NCI-H2227 (cell line): ENCODE data around the gene SDR39U1.

ENCODE experiments used
- DNase-seq: peaks from one replicate; lab custom pipeline; 2025; ENCODE audit not compliant: unreplicated experiment; lab: John Stamatoyannopoulos, UW

Gene SDR39U1

DNA sequence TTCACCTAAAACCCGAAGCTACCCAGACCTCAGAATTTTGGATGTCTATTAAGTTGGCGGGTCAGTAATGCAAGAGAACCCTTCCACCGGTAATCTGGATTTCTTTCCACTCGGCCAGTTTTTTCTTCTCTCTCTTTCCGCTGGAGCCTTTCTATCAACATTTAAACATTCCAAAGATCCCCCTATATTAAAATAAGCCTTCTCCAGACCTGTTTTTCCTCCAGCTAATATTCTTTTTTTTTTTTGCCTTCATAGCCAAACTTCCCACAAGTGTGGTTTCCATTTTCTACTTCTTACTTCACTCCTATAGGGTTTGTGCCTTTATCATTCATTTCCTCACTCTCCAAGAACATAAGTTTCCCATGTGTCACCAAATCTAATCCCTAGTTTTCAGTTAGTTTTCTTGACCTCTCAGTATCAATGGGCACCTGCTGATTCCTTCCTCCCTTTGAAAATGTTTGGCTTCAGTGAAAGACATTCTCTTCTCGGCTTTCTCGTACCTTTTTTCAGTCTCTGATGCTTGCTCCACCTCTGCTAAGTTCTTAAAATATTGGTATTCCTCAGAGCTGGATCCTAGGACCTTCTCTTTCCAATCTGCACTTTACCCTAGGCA, 583 bp upstream of the SDR39U1 start:
- DNase-seq, result no peak

- DNase-seq, result peak; percentile 76
Measured at GRCh38 chr14:24441904-24442239, 704 bp downstream of the SDR39U1 start.

DNA sequence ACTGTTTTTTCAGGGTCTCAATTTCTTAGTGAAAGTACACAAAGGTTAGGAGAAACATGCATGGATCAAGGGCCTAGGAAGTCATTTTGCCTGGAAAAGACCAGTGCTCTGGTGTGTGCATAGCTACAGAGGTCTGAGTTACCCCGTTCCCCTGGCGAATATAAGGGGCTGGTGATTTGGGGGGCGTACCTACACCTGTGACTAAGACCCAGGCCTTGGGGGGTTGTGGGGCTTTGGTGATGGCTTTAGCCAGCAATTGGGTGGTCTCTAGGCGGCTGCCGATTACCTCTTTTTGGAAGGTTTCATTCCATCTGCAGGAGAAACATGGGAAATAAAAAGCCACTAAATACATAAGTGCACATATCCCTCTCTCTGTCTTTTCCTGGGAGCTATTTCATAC, 1.1 kb downstream of the SDR39U1 start:
- DNase-seq, result no peak

- DNase-seq, result no peak
Measured at GRCh38 chr14:24440606-24441399, 1.8 kb downstream of the SDR39U1 start.

DNA sequence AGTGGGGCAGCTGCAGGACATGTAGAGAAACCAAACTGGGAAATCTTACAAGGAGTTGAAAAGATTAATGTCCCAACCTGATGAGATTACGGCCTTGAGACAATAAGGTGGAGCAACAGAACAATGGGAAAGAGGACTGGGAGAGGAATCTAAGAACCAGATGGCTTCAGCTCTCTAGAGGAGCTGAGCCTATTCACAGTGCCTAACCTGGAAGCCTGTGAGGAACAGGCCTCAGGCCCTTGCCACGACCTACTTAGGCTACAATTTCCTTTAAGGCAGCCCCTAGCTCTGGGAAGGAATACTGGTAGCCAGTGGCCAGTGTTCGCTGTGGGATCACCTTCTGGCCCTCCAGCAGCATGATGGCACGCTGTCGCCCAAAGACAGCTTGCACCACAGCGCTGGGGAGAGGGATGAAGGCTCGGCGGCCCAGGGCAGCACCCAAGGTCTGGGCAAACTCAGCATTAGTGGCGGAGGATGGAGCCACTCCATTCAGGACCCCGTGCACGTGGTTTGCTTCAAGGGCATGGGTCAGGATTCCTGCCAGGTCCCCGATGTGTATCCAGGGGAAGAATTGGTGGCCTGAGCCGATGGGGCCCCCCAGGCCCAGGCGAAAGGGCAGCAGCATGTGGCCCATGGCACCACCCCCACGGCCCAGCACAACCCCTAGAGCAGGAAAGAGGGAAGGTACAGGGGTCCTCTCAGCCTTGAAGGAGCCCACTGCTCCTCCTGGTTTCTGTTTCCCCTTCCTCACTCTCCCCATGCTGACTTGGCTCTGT, 2.6 kb downstream of the SDR39U1 start:
- DNase-seq, result no peak

DNA sequence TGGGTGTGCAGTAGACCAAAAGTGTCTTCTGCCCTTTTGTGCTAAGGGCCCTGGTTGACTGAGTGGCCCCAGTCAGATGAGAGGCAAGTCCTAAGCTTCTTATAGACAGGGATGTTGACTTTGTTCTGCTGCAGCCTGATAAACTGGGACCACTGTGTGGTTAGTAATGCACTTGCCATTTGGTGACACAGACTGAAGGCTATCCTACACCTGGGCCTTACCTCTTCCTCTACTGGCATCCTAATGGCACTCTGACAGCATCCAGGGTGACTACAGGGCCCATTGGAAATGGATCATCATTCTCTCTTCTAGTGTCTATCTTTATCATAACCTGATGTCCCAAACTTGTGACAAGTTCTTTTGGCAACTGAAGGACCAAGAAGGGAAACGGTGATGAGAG, 3.3 kb downstream of the SDR39U1 start:
- no peak for DNase-seq

DNA sequence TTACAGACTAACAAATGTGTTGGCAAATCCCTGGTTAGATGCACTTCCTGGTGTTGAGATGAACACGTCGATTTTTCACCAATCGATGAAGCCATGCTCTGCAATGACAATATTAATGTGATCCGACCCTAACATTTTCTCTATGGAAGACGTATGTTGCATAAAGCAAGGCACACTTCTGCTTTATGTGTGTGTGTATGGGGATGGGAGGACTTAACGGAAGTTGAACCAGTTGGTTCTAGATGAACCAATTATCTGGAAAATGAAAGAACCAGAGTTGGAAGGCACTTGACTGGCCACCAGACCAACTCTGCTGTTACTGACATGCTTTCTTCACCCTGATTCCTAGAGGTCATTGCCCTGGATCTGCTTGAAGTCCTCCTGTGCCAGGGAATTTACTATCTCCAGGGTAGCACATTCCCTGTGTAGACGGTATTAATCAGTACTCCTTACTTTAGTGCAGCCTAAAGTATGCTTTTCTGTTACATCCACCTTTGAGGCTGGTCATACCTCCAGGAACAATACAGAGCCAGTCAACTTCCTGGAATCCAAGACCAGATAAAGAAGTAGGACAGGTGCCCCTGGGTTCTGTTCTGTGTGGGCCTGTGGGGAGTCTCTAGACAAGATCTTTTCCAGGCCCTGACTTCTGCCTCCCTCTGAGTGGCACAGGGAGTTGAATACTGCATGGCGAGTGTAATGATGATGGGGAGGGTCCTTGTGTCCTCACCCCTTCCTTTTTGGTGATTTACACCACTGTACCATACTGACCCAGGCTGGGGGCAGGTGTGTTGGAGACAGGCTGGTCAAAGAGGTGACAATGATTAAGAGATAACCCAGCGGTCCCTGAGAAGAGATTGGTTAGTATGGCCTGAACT, 4.1 kb downstream of the SDR39U1 start:
- DNase-seq, result no peak

GRCh38 chr14:24437736-24438067, 4.9 kb downstream of the SDR39U1 start:
- no peak for DNase-seq

GRCh38 chr14:24437020-24437735, 5.4 kb downstream of the SDR39U1 start:
- no peak for DNase-seq

DNA sequence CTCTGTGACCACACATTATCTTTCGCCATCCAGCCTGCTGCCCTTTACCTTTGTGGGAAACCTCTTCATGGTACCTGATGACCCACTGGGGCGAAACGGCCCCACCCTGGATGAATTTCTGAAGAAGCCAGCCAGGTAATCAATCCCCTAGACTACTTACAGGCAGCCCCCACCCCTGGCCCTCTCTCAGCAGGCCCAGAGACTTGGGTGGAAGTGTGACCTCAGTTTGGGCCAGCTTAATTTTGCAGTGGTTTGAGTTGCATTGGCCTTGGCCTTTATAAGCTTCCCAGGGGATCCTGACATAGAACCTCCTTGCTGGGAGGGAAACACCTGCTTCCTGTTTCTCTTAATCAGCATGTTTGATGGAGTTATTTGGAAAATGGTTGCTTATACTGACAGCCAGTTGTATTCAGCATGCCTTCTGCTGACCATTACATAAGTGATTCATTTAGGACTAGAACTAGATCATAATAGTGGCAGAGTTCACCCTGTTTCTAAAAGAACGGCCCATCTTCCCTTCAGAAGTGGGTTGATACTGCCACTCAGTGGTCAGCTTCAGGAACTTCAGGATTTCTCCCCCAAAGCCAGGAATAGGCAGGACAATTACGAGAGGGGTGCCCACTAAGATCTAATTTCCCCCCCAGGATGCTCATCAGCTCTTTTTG, 6.1 kb downstream of the SDR39U1 start:
- peak; percentile 72 for DNase-seq

GRCh38 chr14:24435998-24436354, 6.6 kb downstream of the SDR39U1 start:
- DNase-seq, result peak; percentile 40

- no peak for DNase-seq
Measured at GRCh38 chr14:24435192-24435810, 7.3 kb downstream of the SDR39U1 start.

GRCh38 chr14:24434676-24435075, 7.9 kb downstream of the SDR39U1 start:
- no peak for DNase-seq

- DNase-seq, result no peak
Measured at GRCh38 chr14:24434036-24434435, 8.5 kb downstream of the SDR39U1 start.

GRCh38 chr14:24432259-24433131, 10.1 kb downstream of the SDR39U1 start:
- no peak for DNase-seq

DNA sequence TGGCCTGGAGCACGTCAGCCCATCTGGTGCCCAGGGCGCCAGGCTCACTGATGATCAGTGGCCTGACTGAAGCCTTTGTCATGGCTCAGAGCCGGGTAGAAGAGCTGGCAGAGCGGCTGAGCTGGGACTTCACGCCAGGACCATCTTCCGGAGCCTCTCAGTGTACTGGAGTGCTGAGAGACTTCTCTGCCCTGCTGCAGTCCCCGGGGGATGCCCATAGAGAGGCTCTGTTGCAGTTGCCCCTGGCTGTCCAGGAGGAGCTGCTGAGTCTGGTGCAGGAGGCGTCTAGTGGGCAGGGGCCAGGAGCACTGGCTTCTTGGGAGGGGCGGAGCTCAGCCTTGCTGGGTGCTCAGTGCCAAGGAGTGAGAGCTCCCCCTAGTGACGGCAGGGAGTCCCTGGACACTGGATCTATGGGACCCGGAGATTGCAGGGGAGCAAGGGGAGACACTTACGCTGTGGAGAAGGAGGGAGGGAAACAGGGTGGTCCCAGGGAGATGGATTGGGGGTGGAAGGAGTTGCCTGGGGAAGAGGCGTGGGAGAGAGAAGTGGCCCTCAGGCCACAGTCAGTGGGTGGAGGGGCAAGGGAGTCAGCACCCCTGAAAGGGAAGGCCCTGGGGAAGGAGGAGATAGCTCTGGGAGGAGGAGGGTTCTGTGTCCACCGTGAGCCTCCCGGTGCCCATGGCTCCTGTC, 10.9 kb downstream of the SDR39U1 start:
- peak; percentile 92 for DNase-seq

DNA sequence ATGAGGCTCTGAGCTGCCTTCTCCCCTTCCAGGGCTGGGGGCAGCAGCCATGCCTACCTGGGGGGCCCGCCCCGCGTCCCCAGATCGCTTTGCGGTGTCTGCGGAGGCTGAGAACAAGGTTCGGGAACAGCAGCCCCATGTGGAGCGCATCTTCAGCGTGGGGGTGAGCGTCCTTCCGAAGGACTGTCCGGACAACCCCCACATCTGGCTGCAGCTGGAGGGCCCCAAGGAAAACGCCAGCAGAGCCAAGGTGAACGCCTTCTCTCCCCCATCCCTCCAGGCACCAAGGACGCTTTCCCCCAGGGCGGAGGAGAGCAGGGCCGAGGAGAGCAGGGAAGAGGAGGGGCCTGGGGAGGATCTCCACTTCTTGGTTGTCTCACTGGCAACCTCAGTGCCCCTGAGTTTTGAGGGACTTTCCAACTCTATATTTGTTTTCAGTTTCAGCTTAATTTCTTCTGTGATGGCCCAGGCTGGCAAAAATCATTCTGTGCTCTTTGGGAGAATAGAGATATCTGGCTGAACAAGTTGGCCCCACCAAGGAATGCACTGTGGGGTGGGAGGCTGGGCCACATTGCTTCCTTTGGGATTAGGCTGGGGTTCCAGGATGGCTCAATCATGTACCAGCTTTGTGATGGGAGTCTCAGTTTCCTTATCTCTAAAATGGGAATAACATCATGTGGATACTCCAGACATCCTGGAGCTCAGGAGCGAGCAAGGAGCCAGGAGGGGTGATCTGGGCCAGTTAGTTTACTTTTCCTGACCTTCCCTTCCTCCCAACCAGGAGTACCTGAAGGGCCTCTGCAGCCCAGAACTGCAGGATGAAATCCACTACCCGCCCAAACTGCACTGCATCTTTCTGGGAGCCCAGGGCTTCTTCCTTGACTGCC, 11.7 kb downstream of the SDR39U1 start:
- DNase-seq, result peak; percentile 48
